ENCODE data around the gene STT3A. TPM values are rescaled to one million over a fixed set of nuclear protein-coding genes. Genes with fewer than 3 reads are reported as not detected.

Gene STT3A
- total and polyA plus RNA-seq, 10 of the 15 experiments (the other 5 are each of a cell fraction or from before 2014, with no cell fraction given), result 74.4 to 202 (median 118) TPM

DNA sequence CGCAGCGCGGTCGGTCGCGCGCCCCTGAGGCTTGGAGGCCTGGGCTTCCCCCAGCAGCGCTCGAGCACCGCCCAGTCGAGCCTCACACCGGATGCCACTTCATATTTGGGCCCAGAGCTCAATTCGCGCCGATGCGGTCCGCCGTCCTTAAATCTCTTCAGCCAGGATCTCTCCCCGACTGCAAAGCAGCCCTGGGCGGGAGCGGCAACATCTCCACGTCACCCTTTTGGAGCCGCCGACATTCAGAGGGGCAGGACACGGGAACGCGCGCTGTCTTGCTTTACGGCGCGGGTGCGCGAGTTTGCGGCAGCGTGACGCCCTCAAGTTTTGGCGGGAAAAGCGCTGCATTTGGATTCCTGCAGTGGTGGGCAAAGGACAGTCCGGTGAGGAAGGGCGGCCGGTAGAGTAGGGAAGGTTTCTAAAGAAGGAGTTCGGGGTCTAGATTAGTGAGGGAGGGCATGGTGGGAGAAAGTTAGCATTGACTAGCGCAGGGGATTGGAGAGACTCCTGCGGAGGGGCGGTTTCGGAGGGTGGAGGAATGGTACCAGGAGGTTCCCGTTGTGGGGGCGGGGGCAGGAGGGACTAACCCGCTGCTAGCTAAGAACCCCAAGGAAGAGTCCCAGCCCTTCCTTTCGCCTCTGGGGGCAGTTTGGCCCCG lies 33.1 kb downstream of the STT3A start (continued):
- no peak for TF ChIP-seq CEBPB (IDR thresholded peaks at IDR 0.05; ENCODE audit: borderline replicate concordance in 1 of 2, low read depth in 2 of 2, low read length in 2 of 2)
- TF ChIP-seq, protein P1, sequence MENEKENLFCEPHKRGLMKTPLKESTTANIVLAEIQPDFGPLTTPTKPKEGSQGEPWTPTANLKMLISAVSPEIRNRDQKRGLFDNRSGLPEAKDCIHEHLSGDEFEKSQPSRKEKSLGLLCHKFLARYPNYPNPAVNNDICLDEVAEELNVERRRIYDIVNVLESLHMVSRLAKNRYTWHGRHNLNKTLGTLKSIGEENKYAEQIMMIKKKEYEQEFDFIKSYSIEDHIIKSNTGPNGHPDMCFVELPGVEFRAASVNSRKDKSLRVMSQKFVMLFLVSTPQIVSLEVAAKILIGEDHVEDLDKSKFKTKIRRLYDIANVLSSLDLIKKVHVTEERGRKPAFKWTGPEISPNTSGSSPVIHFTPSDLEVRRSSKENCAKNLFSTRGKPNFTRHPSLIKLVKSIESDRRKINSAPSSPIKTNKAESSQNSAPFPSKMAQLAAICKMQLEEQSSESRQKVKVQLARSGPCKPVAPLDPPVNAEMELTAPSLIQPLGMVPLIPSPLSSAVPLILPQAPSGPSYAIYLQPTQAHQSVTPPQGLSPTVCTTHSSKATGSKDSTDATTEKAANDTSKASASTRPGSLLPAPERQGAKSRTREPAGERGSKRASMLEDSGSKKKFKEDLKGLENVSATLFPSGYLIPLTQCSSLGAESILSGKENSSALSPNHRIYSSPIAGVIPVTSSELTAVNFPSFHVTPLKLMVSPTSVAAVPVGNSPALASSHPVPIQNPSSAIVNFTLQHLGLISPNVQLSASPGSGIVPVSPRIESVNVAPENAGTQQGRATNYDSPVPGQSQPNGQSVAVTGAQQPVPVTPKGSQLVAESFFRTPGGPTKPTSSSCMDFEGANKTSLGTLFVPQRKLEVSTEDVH (IDR thresholded peaks at IDR 0.05; ENCODE audit: low read depth, partially characterized antibody), result peak; percentile 100
- TF ChIP-seq PML (IDR thresholded peaks at IDR 0.05; ENCODE audit: low read length), result peak; percentile 89
- no peak for TF ChIP-seq STAT3 (IDR thresholded peaks at IDR 0.05; ENCODE audit: low read depth, low read length)
- no peak for TF ChIP-seq FOS (IDR thresholded peaks at IDR 0.05; ENCODE audit: borderline replicate concordance, extremely low read depth, insufficient read length)
- no peak for TF ChIP-seq JUND (IDR thresholded peaks at IDR 0.05; ENCODE audit: low read depth, low read length)
- TF ChIP-seq JUNB (IDR thresholded peaks at IDR 0.05), result no peak
- no peak for TF ChIP-seq CHD4 (IDR thresholded peaks at IDR 0.05)
- TF ChIP-seq KAT2A (conservative IDR thresholded peaks at IDR 0.05; ENCODE audit: control insufficient read depth, low read depth, low read length), result no peak
- peak; percentile 96 for TF ChIP-seq POLR2AphosphoS2 (IDR thresholded peaks at IDR 0.05; ENCODE audit: low read depth, low read length)
- peak; percentile 22; the same call in 1 of the 2 replicates for TF ChIP-seq BMI1 (IDR thresholded peaks at IDR 0.05; ENCODE audit: borderline replicate concordance)
- peak; percentile 23; the same call in 1 of the 3 replicates for TF ChIP-seq POU2F2 (IDR thresholded peaks at IDR 0.05; ENCODE audit: borderline replicate concordance, low read depth, low read length)
- TF ChIP-seq, protein P2, sequence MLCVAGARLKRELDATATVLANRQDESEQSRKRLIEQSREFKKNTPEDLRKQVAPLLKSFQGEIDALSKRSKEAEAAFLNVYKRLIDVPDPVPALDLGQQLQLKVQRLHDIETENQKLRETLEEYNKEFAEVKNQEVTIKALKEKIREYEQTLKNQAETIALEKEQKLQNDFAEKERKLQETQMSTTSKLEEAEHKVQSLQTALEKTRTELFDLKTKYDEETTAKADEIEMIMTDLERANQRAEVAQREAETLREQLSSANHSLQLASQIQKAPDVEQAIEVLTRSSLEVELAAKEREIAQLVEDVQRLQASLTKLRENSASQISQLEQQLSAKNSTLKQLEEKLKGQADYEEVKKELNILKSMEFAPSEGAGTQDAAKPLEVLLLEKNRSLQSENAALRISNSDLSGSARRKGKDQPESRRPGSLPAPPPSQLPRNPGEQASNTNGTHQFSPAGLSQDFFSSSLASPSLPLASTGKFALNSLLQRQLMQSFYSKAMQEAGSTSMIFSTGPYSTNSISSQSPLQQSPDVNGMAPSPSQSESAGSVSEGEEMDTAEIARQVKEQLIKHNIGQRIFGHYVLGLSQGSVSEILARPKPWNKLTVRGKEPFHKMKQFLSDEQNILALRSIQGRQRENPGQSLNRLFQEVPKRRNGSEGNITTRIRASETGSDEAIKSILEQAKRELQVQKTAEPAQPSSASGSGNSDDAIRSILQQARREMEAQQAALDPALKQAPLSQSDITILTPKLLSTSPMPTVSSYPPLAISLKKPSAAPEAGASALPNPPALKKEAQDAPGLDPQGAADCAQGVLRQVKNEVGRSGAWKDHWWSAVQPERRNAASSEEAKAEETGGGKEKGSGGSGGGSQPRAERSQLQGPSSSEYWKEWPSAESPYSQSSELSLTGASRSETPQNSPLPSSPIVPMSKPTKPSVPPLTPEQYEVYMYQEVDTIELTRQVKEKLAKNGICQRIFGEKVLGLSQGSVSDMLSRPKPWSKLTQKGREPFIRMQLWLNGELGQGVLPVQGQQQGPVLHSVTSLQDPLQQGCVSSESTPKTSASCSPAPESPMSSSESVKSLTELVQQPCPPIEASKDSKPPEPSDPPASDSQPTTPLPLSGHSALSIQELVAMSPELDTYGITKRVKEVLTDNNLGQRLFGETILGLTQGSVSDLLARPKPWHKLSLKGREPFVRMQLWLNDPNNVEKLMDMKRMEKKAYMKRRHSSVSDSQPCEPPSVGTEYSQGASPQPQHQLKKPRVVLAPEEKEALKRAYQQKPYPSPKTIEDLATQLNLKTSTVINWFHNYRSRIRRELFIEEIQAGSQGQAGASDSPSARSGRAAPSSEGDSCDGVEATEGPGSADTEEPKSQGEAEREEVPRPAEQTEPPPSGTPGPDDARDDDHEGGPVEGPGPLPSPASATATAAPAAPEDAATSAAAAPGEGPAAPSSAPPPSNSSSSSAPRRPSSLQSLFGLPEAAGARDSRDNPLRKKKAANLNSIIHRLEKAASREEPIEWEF (IDR thresholded peaks at IDR 0.05; ENCODE audit: insufficient replicate concordance, low read depth, low read length), result no peak
- TF ChIP-seq FOXK2 (IDR thresholded peaks at IDR 0.05), result no peak
- TF ChIP-seq ESRRA (IDR thresholded peaks at IDR 0.05; ENCODE audit: low read length), result no peak
- TF ChIP-seq CHD1 (IDR thresholded peaks at IDR 0.05; ENCODE audit: low read depth, low read length), result no peak
- TF ChIP-seq NFIC (IDR thresholded peaks at IDR 0.05; ENCODE audit: low read depth, low read length), result no peak; the same call in 1 of the 2 replicates
- TF ChIP-seq NR2F1 (conservative IDR thresholded peaks at IDR 0.05), result no peak
- no peak for TF ChIP-seq WRNIP1 (IDR thresholded peaks at IDR 0.05; ENCODE audit: borderline replicate concordance, low read depth, low read length)
- TF ChIP-seq NR2C2 (IDR thresholded peaks at IDR 0.05; ENCODE audit: borderline replicate concordance, control insufficient read depth, insufficient read length, low read depth), result no peak
- peak; percentile 92 for TF ChIP-seq CREB1 (IDR thresholded peaks at IDR 0.05; ENCODE audit: low read depth)
- TF ChIP-seq TBL1XR1 (IDR thresholded peaks at IDR 0.05; ENCODE audit: low read depth, low read length), result no peak
- no peak for TF ChIP-seq IRF4 (IDR thresholded peaks at IDR 0.05; ENCODE audit: low read depth, low read length)
- TF ChIP-seq SREBF1 (IDR thresholded peaks at IDR 0.05; ENCODE audit: low read length), result no peak
- no peak for TF ChIP-seq MYC (IDR thresholded peaks at IDR 0.05; ENCODE audit: insufficient read depth, insufficient read length, insufficient replicate concordance, low read length, severe bottlenecking)

Measured in GM12878 (cell line).